BJ (cell line): ENCODE results near the gene ZMYND8. TPM values are rescaled to one million over a fixed set of nuclear protein-coding genes. Genes with fewer than 3 reads are reported as not detected.

ENCODE experiments used
- CTCF ChIA-PET: fragments of 350-600 bp; formaldehyde crosslinking; extraction: SDS; loops from one replicate; lab custom pipeline; 2021; ENCODE audit warnings: antibody characterized with exemption, inconsistent platforms; lab: Yijun Ruan, JAX
- POLR2A ChIA-PET: fragments of 300-600 bp; sonication (Branson Sonifier 250); formaldehyde crosslinking; extraction: SDS; loops from one replicate; lab custom pipeline; 2021; ENCODE audit warnings: antibody characterized with exemption; lab: Charles Lee
- DNase-seq: peaks from one replicate; pipeline ENCODE4 v3.0.0-alpha.2; 2011; ENCODE audit warnings: low read depth
- H3K27me3 ChIP-seq: 2 replicates; pipeline ENCODE4 v1.6.0; 2011; ENCODE audit warnings: low read length; ENCODE audit not compliant: control insufficient read depth, insufficient read depth
- H3K36me3 ChIP-seq: 2 replicates; pipeline ENCODE4 v1.5.1; 2011; ENCODE audit warnings: low read length; ENCODE audit not compliant: control insufficient read depth, insufficient read depth
- H3K4me3 ChIP-seq: 2 replicates; pipeline ENCODE4 v1.5.1; 2011; ENCODE audit warnings: low read depth, mild to moderate bottlenecking, control low read depth, low read length
- polyA plus RNA-seq: library from polyadenylated mRNA; depleted of rRNA; stranded (reverse); fragments of >200 nt; gene quantifications from 2 replicates; pipeline ENCODE4 v1.2.3, GENCODE V29; 2011
- TF ChIP-seq, protein P1 (sequence below): IDR thresholded peaks from 2 replicates; pipeline ENCODE4 v1.5.1; 2011; ENCODE audit warnings: low read depth, mild to moderate bottlenecking, control low read depth, inconsistent platforms, low read length, moderate library complexity; ENCODE audit not compliant: insufficient read depth

ZMYND8 gene
- polyA plus RNA-seq, 1 experiment = 12.7 TPM

DNA sequence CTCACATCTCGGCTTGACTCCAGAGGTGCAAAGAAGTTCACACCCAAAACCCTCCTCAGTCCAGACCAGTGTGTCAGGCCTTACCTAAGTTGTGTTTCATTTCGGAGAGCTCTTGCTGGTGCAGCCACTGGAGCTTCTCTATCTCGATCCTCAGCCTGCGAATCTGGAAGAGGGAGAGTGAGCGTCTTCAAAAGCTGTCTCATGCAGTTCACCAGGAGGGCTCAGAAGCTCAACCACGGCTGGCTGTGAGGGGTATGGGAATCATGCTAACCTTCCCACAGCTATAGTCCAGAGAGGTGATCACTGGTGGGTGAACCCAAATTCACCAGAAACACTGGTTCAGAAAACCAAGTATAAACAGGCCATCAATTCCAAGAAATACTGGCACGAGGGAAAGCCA lies 129.4 kb downstream of the ZMYND8 start:
- TF ChIP-seq, protein P1, sequence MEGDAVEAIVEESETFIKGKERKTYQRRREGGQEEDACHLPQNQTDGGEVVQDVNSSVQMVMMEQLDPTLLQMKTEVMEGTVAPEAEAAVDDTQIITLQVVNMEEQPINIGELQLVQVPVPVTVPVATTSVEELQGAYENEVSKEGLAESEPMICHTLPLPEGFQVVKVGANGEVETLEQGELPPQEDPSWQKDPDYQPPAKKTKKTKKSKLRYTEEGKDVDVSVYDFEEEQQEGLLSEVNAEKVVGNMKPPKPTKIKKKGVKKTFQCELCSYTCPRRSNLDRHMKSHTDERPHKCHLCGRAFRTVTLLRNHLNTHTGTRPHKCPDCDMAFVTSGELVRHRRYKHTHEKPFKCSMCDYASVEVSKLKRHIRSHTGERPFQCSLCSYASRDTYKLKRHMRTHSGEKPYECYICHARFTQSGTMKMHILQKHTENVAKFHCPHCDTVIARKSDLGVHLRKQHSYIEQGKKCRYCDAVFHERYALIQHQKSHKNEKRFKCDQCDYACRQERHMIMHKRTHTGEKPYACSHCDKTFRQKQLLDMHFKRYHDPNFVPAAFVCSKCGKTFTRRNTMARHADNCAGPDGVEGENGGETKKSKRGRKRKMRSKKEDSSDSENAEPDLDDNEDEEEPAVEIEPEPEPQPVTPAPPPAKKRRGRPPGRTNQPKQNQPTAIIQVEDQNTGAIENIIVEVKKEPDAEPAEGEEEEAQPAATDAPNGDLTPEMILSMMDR = no peak
- ChIA-PET CTCF (interaction anchor here (0.8 to 4.7 kb wide), 3 partner anchors 14 to 157 kb away, joined by 3 to 20 read pairs (median 4); no protein-coding TSS in a partner anchor), POLR2A (no interaction called here)
- no peaks in the 10 kb centered on the region for H3K27me3 ChIP-seq
- no peak for DNase-seq
- peaks cover 18% of the 10 kb centered on the region for H3K36me3 ChIP-seq
- no peak overlapping the region for H3K4me3 ChIP-seq

DNA sequence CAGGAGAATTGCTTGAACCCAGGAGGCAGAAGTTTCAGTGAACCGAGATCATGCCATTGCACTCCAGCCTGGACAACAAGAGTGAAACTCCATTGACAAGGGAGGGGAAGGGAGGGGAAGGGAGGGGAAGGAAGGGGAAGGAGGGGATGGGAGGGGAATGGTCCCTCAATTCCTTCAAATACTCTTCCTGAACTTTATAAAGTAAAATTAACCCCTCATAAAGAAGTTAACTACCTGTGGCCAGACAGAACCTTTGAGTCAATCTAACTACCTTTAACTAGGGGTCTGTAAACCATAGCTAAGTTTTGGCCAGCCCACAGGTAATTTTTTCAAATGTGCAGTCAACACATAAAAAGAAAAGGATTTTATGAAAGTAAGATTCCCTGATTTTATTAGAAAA lies 131.0 kb downstream of the ZMYND8 start:
- TF ChIP-seq, protein P1 = no peak
- H3K36me3 ChIP-seq = peaks cover 21% of the 10 kb centered on the region
- no peaks in the 10 kb centered on the region for H3K27me3 ChIP-seq
- no peak overlapping the region for H3K4me3 ChIP-seq
- DNase-seq = no peak
- CTCF ChIA-PET = interaction anchor here (4.7 kb wide), 1 partner anchor 19 kb away, joined by 20 read pairs; no protein-coding TSS in a partner anchor
- POLR2A ChIA-PET = no interaction called here

DNA sequence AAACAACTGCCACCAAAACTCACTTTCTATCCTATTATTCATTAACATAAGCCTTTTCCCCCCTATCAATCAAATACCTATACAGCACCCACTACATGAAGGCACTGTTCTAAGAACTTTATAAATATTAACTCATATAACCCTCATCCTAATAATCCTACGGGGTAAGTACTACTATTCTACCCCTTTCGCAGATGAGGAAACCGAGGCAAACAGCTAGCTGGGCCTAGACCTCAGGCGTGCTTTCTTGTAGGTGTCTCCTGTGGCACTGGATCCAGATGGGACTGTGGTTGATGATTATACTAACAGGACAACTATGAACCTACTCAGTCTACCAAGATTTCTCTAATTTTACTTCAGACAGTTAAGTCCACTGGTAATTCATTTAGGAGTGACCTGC lies 131.6 kb downstream of the ZMYND8 start:
- H3K27me3 ChIP-seq = no peaks in the 10 kb centered on the region
- H3K4me3 ChIP-seq = no peak overlapping the region
- CTCF ChIA-PET = interaction anchor here (0.9 to 4.7 kb wide), 2 partner anchors 19 to 159 kb away, joined by 3 to 20 read pairs; no protein-coding TSS in a partner anchor
- TF ChIP-seq, protein P1 = no peak
- POLR2A ChIA-PET = no interaction called here
- peaks cover 24% of the 10 kb centered on the region for H3K36me3 ChIP-seq
- DNase-seq = no peak

DNA sequence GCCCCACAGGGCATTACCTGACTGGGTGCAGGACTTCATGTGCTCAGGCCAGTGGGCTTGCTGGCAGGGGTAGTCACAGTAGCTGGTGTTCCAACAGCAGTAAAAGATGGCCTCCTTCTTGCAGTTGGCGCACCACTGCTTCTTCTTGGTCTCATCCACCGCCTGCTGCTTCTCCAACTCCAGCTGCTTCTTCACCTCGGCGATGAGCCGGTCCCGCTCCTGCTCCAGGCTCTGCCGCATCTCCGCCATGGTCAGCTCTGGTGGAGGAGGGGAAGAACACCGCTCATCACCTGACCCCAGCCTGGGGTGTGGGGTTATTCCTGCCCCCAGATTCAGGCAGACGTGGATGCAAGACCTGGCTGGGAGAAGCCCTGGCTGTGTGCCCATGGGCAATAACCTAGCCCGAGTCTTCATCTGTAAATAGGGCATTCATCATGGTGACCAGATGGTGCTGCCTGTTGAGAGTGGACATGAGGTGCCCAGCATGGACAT lies 132.2 kb downstream of the ZMYND8 start:
- POLR2A ChIA-PET = no interaction called here
- no peaks in the 10 kb centered on the region for H3K27me3 ChIP-seq
- H3K36me3 ChIP-seq = peaks cover 24% of the 10 kb centered on the region
- DNase-seq = no peak
- no peak overlapping the region for H3K4me3 ChIP-seq
- TF ChIP-seq, protein P1 = no peak
- CTCF ChIA-PET = interaction anchor here (0.6 to 0.9 kb wide), 2 partner anchors 160 to 466 kb away, joined by 3 read pairs; no protein-coding TSS in a partner anchor

DNA sequence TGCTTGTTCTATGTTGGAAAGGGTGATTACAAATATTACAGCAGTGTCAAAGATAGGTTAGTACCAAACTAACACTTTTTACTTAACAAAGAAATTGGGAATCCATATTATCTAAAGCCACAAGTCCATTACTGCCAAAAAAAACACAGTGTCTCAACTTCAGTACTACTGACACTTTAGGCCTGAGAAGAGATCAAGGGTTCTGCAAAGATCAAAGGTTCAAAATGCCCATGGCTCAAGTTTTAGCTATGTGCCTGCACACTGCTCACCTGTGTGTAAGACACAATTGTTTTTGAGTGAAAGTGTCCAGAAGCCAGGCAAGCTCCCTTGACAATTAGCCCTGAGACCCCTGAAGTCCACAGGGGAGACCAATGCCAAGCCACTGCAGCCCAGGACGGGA lies 132.6 kb downstream of the ZMYND8 start:
- CTCF ChIA-PET = interaction anchor here (0.6 to 0.9 kb wide), 2 partner anchors 160 to 465 kb away, joined by 3 read pairs; no protein-coding TSS in a partner anchor
- no peak for DNase-seq
- TF ChIP-seq, protein P1 = no peak
- POLR2A ChIA-PET = no interaction called here
- Histone ChIP-seq H3K36me3 (peaks cover 21% of the 10 kb centered on the region), H3K4me3 (no peak overlapping the region), H3K27me3 (no peaks in the 10 kb centered on the region)
